HTERT RPE-1 (cell line): Measurements from ENCODE around the gene ZEB1.

Experiments
- in situ Hi-C: fragments of 300-500 bp; cut with MboI; formaldehyde crosslinking; loops from 4 replicates; pipeline ENCODE4 v1.14.3; 2020; ENCODE audit warnings: low sequenced_read_pairs

The ZEB1 gene

DNA sequence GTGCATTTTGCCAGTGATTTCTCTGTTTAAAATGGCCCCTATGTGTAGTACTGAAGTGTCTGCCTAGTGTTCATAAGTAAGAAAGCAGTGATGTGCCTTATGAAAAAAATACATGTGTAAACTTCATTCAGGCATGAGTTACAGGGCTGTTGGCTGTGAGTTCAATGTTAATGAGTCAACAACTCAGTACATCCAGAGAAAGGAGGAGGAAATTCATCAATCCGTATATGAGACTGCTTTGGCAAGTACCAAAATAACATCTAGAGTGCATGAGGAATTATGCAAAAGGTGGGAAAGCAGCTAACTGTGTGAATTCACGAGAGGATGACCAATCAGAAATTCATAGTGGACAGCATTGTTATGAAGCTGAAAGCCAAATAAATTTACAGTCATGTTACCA, 255.6 kb downstream of the ZEB1 start:
- in situ Hi-C loops = no loop called here

DNA sequence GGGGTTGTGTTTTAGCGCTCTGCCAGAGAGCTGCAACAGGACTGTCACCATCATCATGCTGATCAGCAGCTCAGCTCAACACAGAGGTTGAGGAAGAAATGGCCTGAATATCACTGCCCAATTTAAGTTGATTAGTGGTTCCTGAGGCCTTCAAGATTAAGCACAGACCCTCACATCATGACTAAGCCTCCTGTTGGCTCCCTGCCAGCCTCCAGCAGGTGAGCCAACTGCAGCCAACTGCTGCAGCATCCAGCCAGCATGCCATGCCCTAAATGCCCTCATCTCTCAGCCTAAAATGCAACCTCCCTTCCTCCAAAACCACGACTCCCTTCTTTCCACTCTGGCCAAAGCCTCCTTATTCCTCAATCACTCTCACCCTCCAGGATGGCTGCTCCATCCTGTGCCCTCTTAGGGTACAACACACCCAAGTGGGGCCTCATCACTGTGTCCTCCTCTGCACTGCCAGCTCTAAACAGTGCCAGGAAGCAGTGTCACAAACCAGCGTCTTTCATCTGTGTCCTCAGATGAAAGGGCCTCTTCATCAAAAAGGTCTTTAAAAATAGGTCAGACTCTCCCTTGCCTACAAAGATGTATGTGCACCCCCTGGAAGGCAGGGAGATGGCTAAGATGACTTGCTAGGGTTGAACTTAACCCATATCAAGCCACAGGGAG, 259.3 kb downstream of the ZEB1 start:
- in situ Hi-C loops = no loop called here

DNA sequence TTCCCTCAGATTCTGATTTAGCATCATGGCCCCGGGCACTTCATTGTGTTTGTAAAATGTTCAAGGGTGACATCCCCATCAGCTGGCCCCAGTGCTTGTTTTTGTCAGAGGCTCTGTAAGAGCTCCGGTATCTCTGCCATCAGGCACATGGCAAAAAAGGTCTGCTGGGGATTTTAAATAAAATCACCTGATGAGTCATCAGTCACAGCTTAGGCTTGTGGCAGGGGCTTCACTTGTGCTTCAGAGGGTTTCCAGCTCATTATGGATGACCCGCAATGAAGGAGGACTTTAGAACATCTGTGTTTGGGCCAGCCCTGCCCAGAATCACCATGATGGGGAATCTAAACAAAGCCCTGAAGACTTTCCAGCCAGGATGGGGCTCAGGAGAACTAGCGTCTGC, 259.9 kb downstream of the ZEB1 start:
- in situ Hi-C loops = no loop called here
